H9 (cell line): ENCODE data around the gene MS4A15. TPM values are rescaled to one million over a fixed set of nuclear protein-coding genes. Genes with fewer than 3 reads are reported as not detected.

Experiments
- DNase-seq: peaks from one replicate; pipeline ENCODE4 v3.0.0-alpha.2; 2017
- H2AFZ ChIP-seq: one replicate; pipeline ENCODE4 v1.6.1; 2013; ENCODE audit warnings: mild to moderate bottlenecking, low read length, control low read depth, moderate library complexity
- H2AK5ac ChIP-seq: 2 replicates; pipeline ENCODE4 v1.6.1; 2013; ENCODE audit warnings: low read length, control low read depth, mixed read lengths; ENCODE audit not compliant: insufficient read length
- H2BK120ac ChIP-seq: one replicate; pipeline ENCODE4 v1.6.1; 2013; ENCODE audit warnings: low read depth, mild to moderate bottlenecking, low read length, control low read depth, inconsistent platforms; ENCODE audit not compliant: poor library complexity, severe bottlenecking
- H2BK12ac ChIP-seq: 2 replicates; pipeline ENCODE4 v1.6.1; 2013; ENCODE audit warnings: low read length, control low read depth, mixed read lengths, low read depth; ENCODE audit not compliant: insufficient read length
- H2BK15ac ChIP-seq: 2 replicates; pipeline ENCODE4 v1.6.1; 2013; ENCODE audit warnings: low read depth, low read length, control low read depth
- H2BK20ac ChIP-seq: one replicate; pipeline ENCODE4 v1.6.1; 2013; ENCODE audit warnings: low read depth, mild to moderate bottlenecking, low read length, control low read depth, inconsistent platforms; ENCODE audit not compliant: poor library complexity, severe bottlenecking
- H2BK5ac ChIP-seq: 2 replicates; pipeline ENCODE4 v1.6.1; 2013; ENCODE audit warnings: low read length, control low read depth, mixed read lengths; ENCODE audit not compliant: insufficient read length
- H3K14ac ChIP-seq: 2 replicates; pipeline ENCODE4 v1.6.1; 2013; ENCODE audit warnings: low read length, control low read depth; ENCODE audit not compliant: insufficient read depth
- H3K18ac ChIP-seq: 2 replicates; pipeline ENCODE4 v1.6.1; 2013; ENCODE audit warnings: low read depth, mild to moderate bottlenecking, mixed read lengths, low read length, control low read depth; ENCODE audit not compliant: insufficient read length
- H3K23ac ChIP-seq: 2 replicates; pipeline ENCODE4 v1.6.1; 2013; ENCODE audit warnings: low read length, control low read depth, mixed read lengths, low read depth; ENCODE audit not compliant: insufficient read length
- H3K23me2 ChIP-seq: 2 replicates; pipeline ENCODE4 v1.6.1; 2013; ENCODE audit warnings: low read depth, mild to moderate bottlenecking, mixed read lengths, low read length, control low read depth; ENCODE audit not compliant: insufficient read length, poor library complexity, severe bottlenecking
- H3K27ac ChIP-seq: 2 replicates; pipeline ENCODE4 v1.5.1; 2013; ENCODE audit warnings: low read length, control low read depth, mixed read lengths, low read depth; ENCODE audit not compliant: insufficient read length
- H3K27me3 ChIP-seq: 2 replicates; pipeline ENCODE4 v1.6.1; 2013; ENCODE audit warnings: low read length, control low read depth, inconsistent platforms; ENCODE audit not compliant: insufficient read depth
- H3K4ac ChIP-seq: 2 replicates; pipeline ENCODE4 v1.6.1; 2013; ENCODE audit warnings: low read depth, mild to moderate bottlenecking, control low read depth, inconsistent platforms, low read length, moderate library complexity
- H3K4me1 ChIP-seq: 2 replicates; pipeline ENCODE4 v1.6.1; 2013; ENCODE audit warnings: low read length, control low read depth, inconsistent platforms; ENCODE audit not compliant: insufficient read depth
- H3K4me2 ChIP-seq: 2 replicates; pipeline ENCODE4 v1.6.1; 2013; ENCODE audit warnings: low read length, control low read depth, mixed read lengths; ENCODE audit not compliant: insufficient read length, insufficient read depth
- H3K56ac ChIP-seq: 2 replicates; pipeline ENCODE4 v1.6.1; 2013; ENCODE audit warnings: low read depth, mild to moderate bottlenecking, mixed read lengths, low read length, control low read depth; ENCODE audit not compliant: insufficient read length
- H3K79me1 ChIP-seq: 2 replicates; pipeline ENCODE4 v1.6.1; 2013; ENCODE audit warnings: low read depth, mild to moderate bottlenecking, moderate library complexity, low read length, control low read depth, inconsistent platforms; ENCODE audit not compliant: insufficient read depth, poor library complexity, severe bottlenecking
- H3K79me2 ChIP-seq: 2 replicates; pipeline ENCODE4 v1.6.1; 2013; ENCODE audit warnings: low read length, control low read depth, inconsistent platforms; ENCODE audit not compliant: insufficient read depth
- H3K9ac ChIP-seq: 2 replicates; pipeline ENCODE4 v1.6.1; 2013; ENCODE audit warnings: low read length, control low read depth, mixed read lengths; ENCODE audit not compliant: insufficient read length; ENCODE audit errors: extremely low read depth
- H3K9me3 ChIP-seq: one replicate; pipeline ENCODE4 v1.6.1; 2013; ENCODE audit warnings: low read depth, low read length, inconsistent platforms; ENCODE audit not compliant: control insufficient read depth
- H3T11ph ChIP-seq: one replicate; pipeline ENCODE4 v1.6.1; 2013; ENCODE audit warnings: mild to moderate bottlenecking, low read length, control low read depth, inconsistent platforms
- H4K20me1 ChIP-seq: one replicate; pipeline ENCODE4 v1.6.1; 2013; ENCODE audit not compliant: control insufficient read depth, insufficient read length, insufficient read depth
- H4K5ac ChIP-seq: 2 replicates; pipeline ENCODE4 v1.6.1; 2013; ENCODE audit warnings: low read depth, mild to moderate bottlenecking, mixed read lengths, low read length, control low read depth; ENCODE audit not compliant: insufficient read length
- H4K8ac ChIP-seq: replicated peaks from 2 replicates; pipeline ENCODE4 v1.6.1; 2013; ENCODE audit warnings: low read length, control low read depth, mixed read lengths, low read depth; ENCODE audit not compliant: insufficient read length
- H4K91ac ChIP-seq: 2 replicates; pipeline ENCODE4 v1.6.1; 2013; ENCODE audit warnings: low read depth, mild to moderate bottlenecking, moderate library complexity, mixed read lengths, low read length, control low read depth; ENCODE audit not compliant: insufficient read length
- H3K27ac Mint-ChIP-seq, 3 experiments: 2 replicates in 2 of 3; 3 replicates in 1 of 3; pipeline ENCODE4 v1.8.0; 2020 to 2021; ENCODE audit warnings: mixed read lengths in 3 of 3, mild to moderate bottlenecking in 1 of 3, moderate library complexity in 1 of 3
- H3K27me3 Mint-ChIP-seq: 2 replicates; pipeline ENCODE4 v1.8.0; 2021; ENCODE audit warnings: low read depth, mild to moderate bottlenecking, moderate library complexity, mixed read lengths
- H3K36me3 Mint-ChIP-seq, 3 experiments: 2 replicates in 2 of 3; 3 replicates in 1 of 3; pipeline ENCODE4 v1.8.0; 2020 to 2021; ENCODE audit warnings: low read depth in 3 of 3, mixed read lengths in 3 of 3; ENCODE audit not compliant: insufficient read depth in 1 of 3
- H3K4me1 Mint-ChIP-seq, 2 experiments: 2 replicates each; pipeline ENCODE4 v1.8.0; 2020; ENCODE audit warnings: mixed read lengths in 2 of 2
- H3K4me3 Mint-ChIP-seq, 2 experiments: 2 replicates in 1 of 2; 3 replicates in 1 of 2; pipeline ENCODE4 v1.8.0; 2020 to 2021; ENCODE audit warnings: mild to moderate bottlenecking in 2 of 2, mixed read lengths in 2 of 2, moderate library complexity in 1 of 2
- H3K9me3 Mint-ChIP-seq, 2 experiments: 2 replicates in 1 of 2; 3 replicates in 1 of 2; pipeline ENCODE4 v1.8.0; 2020; ENCODE audit warnings: mild to moderate bottlenecking in 2 of 2, mixed read lengths in 2 of 2, moderate library complexity in 1 of 2
- WGBS: extraction: QIAGEN DNeasy Blood & Tissue Kit; methylation state at CpG from one replicate; pipeline ENCODE4 v1.1.7; 2013; ENCODE audit warnings: missing lambda C conversion rate, low lambda C conversion rate, mixed read lengths; ENCODE audit not compliant: insufficient read length; ENCODE audit errors: extremely low coverage; 5-methylcytosine and 5-hydroxymethylcytosine counted together
- total RNA-seq: library from RNA; stranded (reverse); gene quantifications from 2 replicates; pipeline ENCODE4 v1.2.1, GENCODE V29; 2021
- TF ChIP-seq, protein P1 (sequence below): fragments of 200-600 bp; sonication (generic); conservative IDR thresholded peaks from 3 replicates; pipeline ENCODE4 v1.8.0; 2021; ENCODE audit warnings: antibody characterized with exemption, mild to moderate bottlenecking

The MS4A15 gene
- total RNA-seq, 1 experiment from 2014 or later: 0.11 TPM

DNA sequence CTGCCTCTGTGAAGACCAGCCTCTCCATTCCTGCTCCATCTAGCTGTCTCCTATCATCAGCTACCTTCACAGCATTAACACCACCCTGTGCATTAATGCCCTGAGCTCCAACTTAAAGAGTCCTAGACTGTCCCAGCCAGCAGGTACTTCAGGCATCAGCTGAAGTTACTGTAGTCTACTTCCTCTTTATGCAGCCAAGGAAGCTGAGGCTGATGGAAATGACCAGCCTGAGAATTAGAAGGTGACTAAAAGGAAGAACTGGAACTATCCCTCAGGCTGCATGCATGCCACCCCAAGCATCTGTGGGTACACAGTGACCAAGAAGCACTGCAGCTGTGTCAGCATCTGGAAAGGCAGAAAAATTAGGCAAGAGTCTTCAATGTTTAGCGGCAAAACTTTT, 56.7 kb downstream of the MS4A15 start:
- no peak overlapping the region for H3K18ac ChIP-seq
- H3K27me3 ChIP-seq: no peaks in the 10 kb centered on the region
- no peak overlapping the region for H3K27ac ChIP-seq
- Mint-ChIP-seq H3K9me3 (peaks cover 22 to 28% of the 10 kb centered on the region in 2 experiments), H3K27me3 (peaks cover 16% of the 10 kb centered on the region), H3K27ac (no peak overlapping the region), H3K4me3 (no peak overlapping the region), H3K36me3 (peaks cover 0 to 7% (median 5%) of the 10 kb centered on the region in 3 experiments; a peak in 1 of 7 replicates), H3K4me1 (peaks cover 0 to 3% of the 10 kb centered on the region in 2 experiments; a peak in 2 of 4 replicates)
- H4K5ac ChIP-seq: no peak overlapping the region
- H3K14ac ChIP-seq: no peak overlapping the region
- no peaks in the 10 kb centered on the region for H3K79me1 ChIP-seq
- TF ChIP-seq, protein P1, sequence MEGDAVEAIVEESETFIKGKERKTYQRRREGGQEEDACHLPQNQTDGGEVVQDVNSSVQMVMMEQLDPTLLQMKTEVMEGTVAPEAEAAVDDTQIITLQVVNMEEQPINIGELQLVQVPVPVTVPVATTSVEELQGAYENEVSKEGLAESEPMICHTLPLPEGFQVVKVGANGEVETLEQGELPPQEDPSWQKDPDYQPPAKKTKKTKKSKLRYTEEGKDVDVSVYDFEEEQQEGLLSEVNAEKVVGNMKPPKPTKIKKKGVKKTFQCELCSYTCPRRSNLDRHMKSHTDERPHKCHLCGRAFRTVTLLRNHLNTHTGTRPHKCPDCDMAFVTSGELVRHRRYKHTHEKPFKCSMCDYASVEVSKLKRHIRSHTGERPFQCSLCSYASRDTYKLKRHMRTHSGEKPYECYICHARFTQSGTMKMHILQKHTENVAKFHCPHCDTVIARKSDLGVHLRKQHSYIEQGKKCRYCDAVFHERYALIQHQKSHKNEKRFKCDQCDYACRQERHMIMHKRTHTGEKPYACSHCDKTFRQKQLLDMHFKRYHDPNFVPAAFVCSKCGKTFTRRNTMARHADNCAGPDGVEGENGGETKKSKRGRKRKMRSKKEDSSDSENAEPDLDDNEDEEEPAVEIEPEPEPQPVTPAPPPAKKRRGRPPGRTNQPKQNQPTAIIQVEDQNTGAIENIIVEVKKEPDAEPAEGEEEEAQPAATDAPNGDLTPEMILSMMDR: no peak
- H2AK5ac ChIP-seq: no peak overlapping the region
- no peaks in the 10 kb centered on the region for H4K20me1 ChIP-seq
- no peaks in the 10 kb centered on the region for H3K79me2 ChIP-seq
- H2BK120ac ChIP-seq: no peak overlapping the region
- H3K4me2 ChIP-seq: no peak overlapping the region
- no CpG with 5 or more reads among the region's 1 CpG for WGBS
- H4K8ac ChIP-seq: no peak overlapping the region
- H3K56ac ChIP-seq: no peak overlapping the region
- H2AFZ ChIP-seq: no peak overlapping the region
- no peak overlapping the region for H4K91ac ChIP-seq
- no peak overlapping the region for H3K4ac ChIP-seq
- no peak overlapping the region for H2BK15ac ChIP-seq
- DNase-seq: no peak
- H2BK20ac ChIP-seq: no peak overlapping the region
- no peak overlapping the region for H3K23ac ChIP-seq
- H2BK12ac ChIP-seq: no peak overlapping the region
- no peak overlapping the region for H3T11ph ChIP-seq
- H3K23me2 ChIP-seq: no peaks in the 10 kb centered on the region
- H3K9me3 ChIP-seq: no peaks in the 10 kb centered on the region
- H3K9ac ChIP-seq: no peak overlapping the region
- no peak overlapping the region for H2BK5ac ChIP-seq
- no peaks in the 10 kb centered on the region for H3K4me1 ChIP-seq
